A549 treated with AZD9567 at 1 μM for 4 hours (cell line): ENCODE measurements around the gene RAI2. TPM values are rescaled to one million over a fixed set of nuclear protein-coding genes. Genes with fewer than 3 reads are reported as not detected.

ENCODE experiments used
- total RNA-seq: library from RNA; stranded (reverse); fragments of 200-300 nt; extraction: Qiagen RNA extraction; gene quantifications from 5 replicates; pipeline ENCODE4 v1.2.3, GENCODE V29; 2022; ENCODE audit not compliant: insufficient read depth

The RAI2 gene
- total RNA-seq = 0.15 to 1.6 TPM (median 0.26 TPM) in 5 replicates

DNA sequence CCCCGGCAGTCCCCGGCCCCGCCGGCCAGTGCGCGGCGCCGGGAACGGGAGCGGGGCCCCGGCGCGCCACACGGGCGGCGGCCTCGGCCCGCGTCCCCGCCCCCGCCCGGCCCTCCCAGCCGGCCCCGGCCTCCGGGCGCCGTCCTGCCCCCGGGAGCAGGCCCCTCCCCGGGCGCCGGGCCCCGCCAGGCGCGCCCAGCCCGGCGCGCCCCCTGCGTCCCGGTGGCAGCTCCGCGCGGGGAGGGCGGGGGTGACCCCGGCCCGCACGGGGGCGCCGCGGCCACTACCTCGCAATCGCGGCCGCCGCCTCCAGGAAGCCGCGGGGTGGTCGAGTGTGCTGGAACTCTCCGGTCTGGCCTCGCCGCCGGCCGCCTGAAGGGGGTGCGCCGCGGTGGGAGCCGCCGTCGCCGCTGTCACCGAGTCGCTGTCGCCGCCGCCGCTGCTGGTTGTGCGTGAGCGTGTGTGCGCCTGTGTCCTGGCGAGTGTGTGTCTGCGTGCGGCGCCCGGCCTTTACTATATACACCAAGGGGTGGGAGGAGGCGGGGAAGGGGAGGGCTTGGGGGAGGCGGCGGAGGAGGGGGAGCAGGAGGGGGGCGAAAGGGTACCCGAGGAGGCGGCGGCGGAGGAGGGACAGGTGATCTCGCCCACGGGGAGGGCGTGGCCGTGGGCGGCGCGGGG lies at the start of gene RAI2:
RAI2 (minus strand) TSS at position 488 of the 678 bp plus-strand sequence. CDS start 59,288 bp downstream, outside the sequence.

Other genes with a start within 250 kb of the RAI2 start
- 5.5 to 8.3 TPM (median 7.3 TPM) in 5 replicates for gene SCML1, start 123.8 kb downstream of the RAI2 start, total RNA-seq